Stimulated activated CD8-positive, alpha-beta memory T cell treated with anti-CD3 and anti-CD28 coated beads, Interleukin-4, amount 100 ng/mL, for 24 hours (primary cell): ENCODE results near the gene CAMK2B.

Experiments used
- DNase-seq: peaks from one replicate; pipeline ENCODE4 v3.0.0-alpha.2; 2020; ENCODE audit warnings: low read depth

The CAMK2B gene

GRCh38 chr7:44286618-44287487 lies 38.5 kb downstream of the CAMK2B start:
- DNase-seq = no peak

- no peak for DNase-seq
Observed at GRCh38 chr7:44286182-44286617, 39.2 kb downstream of the CAMK2B start.

- DNase-seq = no peak
Observed at GRCh38 chr7:44285561-44285960, 39.8 kb downstream of the CAMK2B start.

GRCh38 chr7:44284881-44285541 lies 40.4 kb downstream of the CAMK2B start:
- no peak for DNase-seq

- DNase-seq = no peak
Observed at GRCh38 chr7:44284216-44284615, 41.2 kb downstream of the CAMK2B start.

- DNase-seq = no peak
Observed at GRCh38 chr7:44283381-44284211, 41.8 kb downstream of the CAMK2B start.

- no peak for DNase-seq
Observed at GRCh38 chr7:44282601-44283171, 42.7 kb downstream of the CAMK2B start.

- no peak for DNase-seq
Observed at GRCh38 chr7:44281811-44282600, 43.4 kb downstream of the CAMK2B start.

- DNase-seq = no peak
Observed at GRCh38 chr7:44280993-44281721, 44.2 kb downstream of the CAMK2B start.

GRCh38 chr7:44280636-44280992 lies 44.8 kb downstream of the CAMK2B start:
- no peak for DNase-seq

GRCh38 chr7:44279731-44280505 lies 45.5 kb downstream of the CAMK2B start:
- DNase-seq = no peak

GRCh38 chr7:44279286-44279685 lies 46.1 kb downstream of the CAMK2B start:
- DNase-seq = no peak

- no peak for DNase-seq
Observed at GRCh38 chr7:44278451-44279161, 46.8 kb downstream of the CAMK2B start.

GRCh38 chr7:44277851-44278250 lies 47.5 kb downstream of the CAMK2B start:
- DNase-seq = no peak

- DNase-seq = no peak
Observed at GRCh38 chr7:44277391-44277790, 48.0 kb downstream of the CAMK2B start.

GRCh38 chr7:44276571-44277221 lies 48.7 kb downstream of the CAMK2B start:
- DNase-seq = no peak

- no peak for DNase-seq
Observed at GRCh38 chr7:44275957-44276570, 49.3 kb downstream of the CAMK2B start.

- no peak for DNase-seq
Observed at GRCh38 chr7:44275146-44275545, 50.2 kb downstream of the CAMK2B start.
